Measurements from ENCODE around the gene KCNIP2. TPM values are rescaled to one million over a fixed set of nuclear protein-coding genes. Genes with fewer than 3 reads are reported as not detected.
"Not testable (repeated sequence)": the region's sequence is repeated elsewhere in the genome, so short reads cannot be mapped to it uniquely, and the experiment has no call there.

KCNIP2 gene
- total RNA-seq, 1 donor from 2014 or later: 30.0 TPM

GRCh38 chr10:101803511-101803910 lies 40.1 kb downstream of the KCNIP2 start:
- Mint-ChIP-seq H3K27me3 (ENCODE audit: unreplicated experiment) (no peaks in the 10 kb centered on the region), H3K4me3 (ENCODE audit: unreplicated experiment) (no peak overlapping the region), H3K36me3 (ENCODE audit: unreplicated experiment) (peaks cover 9% of the 10 kb centered on the region), H3K27ac (ENCODE audit: unreplicated experiment) (peak overlapping the region; percentile 23), H3K4me1 (ENCODE audit: low read depth, unreplicated experiment) (peaks cover 6% of the 10 kb centered on the region), H3K9me3 (ENCODE audit: unreplicated experiment) (peaks cover 7% of the 10 kb centered on the region)
- TF ChIP-seq, protein P1, sequence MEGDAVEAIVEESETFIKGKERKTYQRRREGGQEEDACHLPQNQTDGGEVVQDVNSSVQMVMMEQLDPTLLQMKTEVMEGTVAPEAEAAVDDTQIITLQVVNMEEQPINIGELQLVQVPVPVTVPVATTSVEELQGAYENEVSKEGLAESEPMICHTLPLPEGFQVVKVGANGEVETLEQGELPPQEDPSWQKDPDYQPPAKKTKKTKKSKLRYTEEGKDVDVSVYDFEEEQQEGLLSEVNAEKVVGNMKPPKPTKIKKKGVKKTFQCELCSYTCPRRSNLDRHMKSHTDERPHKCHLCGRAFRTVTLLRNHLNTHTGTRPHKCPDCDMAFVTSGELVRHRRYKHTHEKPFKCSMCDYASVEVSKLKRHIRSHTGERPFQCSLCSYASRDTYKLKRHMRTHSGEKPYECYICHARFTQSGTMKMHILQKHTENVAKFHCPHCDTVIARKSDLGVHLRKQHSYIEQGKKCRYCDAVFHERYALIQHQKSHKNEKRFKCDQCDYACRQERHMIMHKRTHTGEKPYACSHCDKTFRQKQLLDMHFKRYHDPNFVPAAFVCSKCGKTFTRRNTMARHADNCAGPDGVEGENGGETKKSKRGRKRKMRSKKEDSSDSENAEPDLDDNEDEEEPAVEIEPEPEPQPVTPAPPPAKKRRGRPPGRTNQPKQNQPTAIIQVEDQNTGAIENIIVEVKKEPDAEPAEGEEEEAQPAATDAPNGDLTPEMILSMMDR (IDR thresholded peaks at IDR 0.05; ENCODE audit: partially characterized antibody, unreplicated experiment): no peak
- DNase-seq: no peak

GRCh38 chr10:101797403-101798059 lies 46.1 kb downstream of the KCNIP2 start:
- Mint-ChIP-seq H3K4me1 (ENCODE audit: low read depth, unreplicated experiment) (peaks cover 8% of the 10 kb centered on the region), H3K27ac (ENCODE audit: unreplicated experiment) (no peak overlapping the region), H3K4me3 (ENCODE audit: unreplicated experiment) (no peak overlapping the region), H3K36me3 (ENCODE audit: unreplicated experiment) (no peaks in the 10 kb centered on the region), H3K27me3 (ENCODE audit: unreplicated experiment) (peaks cover 4% of the 10 kb centered on the region), H3K9me3 (ENCODE audit: unreplicated experiment) (peaks cover 4% of the 10 kb centered on the region)
- DNase-seq: no peak
- TF ChIP-seq, protein P1 (IDR thresholded peaks at IDR 0.05; ENCODE audit: partially characterized antibody, unreplicated experiment): no peak

- TF ChIP-seq, protein P1 (IDR thresholded peaks at IDR 0.05; ENCODE audit: partially characterized antibody, unreplicated experiment): no peak
- no peaks in the 10 kb centered on the region for H3K9me3 Mint-ChIP-seq (ENCODE audit: unreplicated experiment)
- H3K4me1 Mint-ChIP-seq (ENCODE audit: low read depth, unreplicated experiment): peaks cover 2% of the 10 kb centered on the region
- no peaks in the 10 kb centered on the region for H3K36me3 Mint-ChIP-seq (ENCODE audit: unreplicated experiment)
- peaks cover 6% of the 10 kb centered on the region for H3K27me3 Mint-ChIP-seq (ENCODE audit: unreplicated experiment)
- DNase-seq: no peak
- no peak overlapping the region for H3K4me3 Mint-ChIP-seq (ENCODE audit: unreplicated experiment)
- H3K27ac Mint-ChIP-seq (ENCODE audit: unreplicated experiment): peak overlapping the region; percentile 38
These were observed 50.1 kb downstream of the KCNIP2 start for GRCh38 chr10:101793526-101793925.

DNA sequence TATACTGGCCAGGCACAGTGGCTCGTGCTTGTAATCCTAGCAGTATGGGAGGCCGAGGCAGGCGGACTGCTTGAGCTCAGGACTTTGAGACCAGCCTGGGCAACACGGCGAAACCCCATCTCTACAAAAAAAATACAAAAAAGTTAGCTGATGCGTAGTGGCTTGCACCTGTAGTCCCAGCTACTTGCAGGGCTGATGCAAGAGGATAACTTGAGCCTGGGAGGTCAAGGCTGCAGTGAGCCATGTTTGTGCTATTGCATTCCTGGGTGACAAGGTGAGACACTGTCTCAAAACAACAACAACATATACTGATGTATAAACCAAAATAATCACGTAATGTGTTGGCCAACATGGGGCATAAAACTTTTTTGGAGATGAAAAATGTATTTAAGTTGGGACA lies 53.9 kb downstream of the KCNIP2 start:
- DNase-seq: no peak
- no peaks in the 10 kb centered on the region for H3K9me3 Mint-ChIP-seq (ENCODE audit: unreplicated experiment)
- TF ChIP-seq, protein P1 (IDR thresholded peaks at IDR 0.05; ENCODE audit: partially characterized antibody, unreplicated experiment): no peak
- no peak overlapping the region for H3K4me3 Mint-ChIP-seq (ENCODE audit: unreplicated experiment)
- peaks cover 6% of the 10 kb centered on the region for H3K27me3 Mint-ChIP-seq (ENCODE audit: unreplicated experiment)
- no peaks in the 10 kb centered on the region for H3K36me3 Mint-ChIP-seq (ENCODE audit: unreplicated experiment)
- no peaks in the 10 kb centered on the region for H3K4me1 Mint-ChIP-seq (ENCODE audit: low read depth, unreplicated experiment)
- no peak overlapping the region for H3K27ac Mint-ChIP-seq (ENCODE audit: unreplicated experiment)

DNA sequence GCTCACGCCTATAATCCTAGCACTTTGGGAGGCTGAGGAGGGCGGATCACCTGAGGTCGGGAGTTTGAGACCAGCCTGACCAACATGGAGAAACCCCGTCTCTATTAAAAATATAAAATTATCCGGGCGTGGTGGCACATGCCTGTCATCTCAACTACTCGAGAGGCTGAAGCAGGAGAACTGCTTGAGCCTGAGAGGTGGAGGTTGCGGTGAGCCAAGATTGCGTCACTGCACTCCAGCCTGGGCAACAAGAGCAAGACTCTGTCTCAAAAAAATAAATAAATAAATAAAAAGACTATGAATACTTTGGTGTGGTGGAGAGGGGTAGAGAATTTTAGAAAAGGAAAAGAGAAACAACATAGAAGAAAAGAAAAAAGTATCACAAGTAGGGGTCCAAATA lies 54.4 kb downstream of the KCNIP2 start:
- H3K9me3 Mint-ChIP-seq (ENCODE audit: unreplicated experiment); H3K4me3 Mint-ChIP-seq (ENCODE audit: unreplicated experiment); H3K4me1 Mint-ChIP-seq (ENCODE audit: low read depth, unreplicated experiment); DNase-seq; H3K27me3 Mint-ChIP-seq (ENCODE audit: unreplicated experiment); H3K36me3 Mint-ChIP-seq (ENCODE audit: unreplicated experiment); H3K27ac Mint-ChIP-seq (ENCODE audit: unreplicated experiment): not testable (repeated sequence)
